GM12878 (cell line): ENCODE results near the gene DGKA. TPM values are rescaled to one million over a fixed set of nuclear protein-coding genes. Genes with fewer than 3 reads are reported as not detected.

Experiments
- ATAC-seq: fragments of 200-7000 bp; cut with Tn5 transposase; 3 replicates; pipeline ENCODE4 v1.9.1; 2020; ENCODE audit warnings: mild to moderate bottlenecking, moderate library complexity
- BruUV-seq: library from RNA; stranded (reverse); fragments of 400-500 nt; replicated peaks from 2 replicates; lab custom pipeline; 2021; lab: Mats Ljungman, UMichigan
- CTCF ChIA-PET: fragments of 300-600 bp; sonication (Branson Sonifier 250); formaldehyde crosslinking; extraction: SDS; loops from one replicate; lab custom pipeline; 2021; ENCODE audit warnings: inconsistent platforms; lab: Yijun Ruan, JAX
- POLR2A ChIA-PET: fragments of 350-600 bp; formaldehyde crosslinking; extraction: SDS; loops from one replicate; lab custom pipeline; 2021; ENCODE audit warnings: inconsistent platforms; lab: Charles Lee
- RAD21 ChIA-PET: fragments of 300-600 bp; sonication (Branson Sonifier 250); formaldehyde crosslinking; loops from one replicate; lab custom pipeline; 2023; ENCODE audit warnings: antibody characterized with exemption; ENCODE audit not compliant: unreplicated experiment; lab: Charles Lee
- SMC1A ChIA-PET: fragments of 300-600 bp; sonication (Branson Sonifier 250); formaldehyde crosslinking; loops from one replicate; lab custom pipeline; 2023; ENCODE audit not compliant: unreplicated experiment, uncharacterized antibody; lab: Charles Lee
- DNase-seq: peaks from one replicate; pipeline ENCODE4 v3.0.0-alpha.2; 2011; ENCODE audit warnings: low read depth, low spot score
- FAIRE-seq: peaks from 3 replicates; lab custom pipeline; 2011; peaks lifted over from hg19 to GRCh38; lab: Jason Lieb, UNC
- H2AFZ ChIP-seq: 2 replicates; pipeline ENCODE4 v1.6.0; 2011; ENCODE audit warnings: low read depth, low read length, control low read depth; ENCODE audit not compliant: control insufficient read depth
- H3K27ac ChIP-seq: 2 replicates; pipeline ENCODE4 v1.5.1; 2011; ENCODE audit warnings: control low read depth; ENCODE audit not compliant: control insufficient read depth, insufficient read depth
- H3K27me3 ChIP-seq, 2 experiments: replicated peaks in 1 of 2; 2 replicates each; pipeline versions ENCODE4 v1.6.0 to v1.6.1; 2011; ENCODE audit warnings: low read length in 1 of 2; ENCODE audit not compliant: control insufficient read depth in 2 of 2, insufficient read depth in 2 of 2
- H3K36me3 ChIP-seq, 2 experiments: 2 replicates each; pipeline ENCODE4 v1.5.1; 2011; ENCODE audit warnings: low read length in 1 of 2; ENCODE audit not compliant: control insufficient read depth in 2 of 2, insufficient read depth in 2 of 2
- H3K4me1 ChIP-seq: 2 replicates; pipeline ENCODE4 v1.6.1; 2011; ENCODE audit warnings: mild to moderate bottlenecking, low read length, moderate library complexity, mixed read lengths; ENCODE audit not compliant: control insufficient read depth, insufficient read depth
- H3K4me2 ChIP-seq: 2 replicates; pipeline ENCODE4 v1.6.0; 2011; ENCODE audit warnings: control low read depth; ENCODE audit not compliant: control insufficient read depth, insufficient read depth
- H3K4me3 ChIP-seq: fragments of 200-600 bp; sonication (generic); 2 replicates; pipeline ENCODE4 v1.5.1; 2016
- H3K79me2 ChIP-seq: 2 replicates; pipeline ENCODE4 v1.6.0; 2011; ENCODE audit warnings: low read length; ENCODE audit not compliant: control insufficient read depth, insufficient read depth
- H3K9ac ChIP-seq: 2 replicates; pipeline ENCODE4 v1.8.0; 2011; ENCODE audit warnings: low read length, control low read depth, mixed read lengths; ENCODE audit not compliant: control insufficient read depth, insufficient read depth
- H3K9me3 ChIP-seq: replicated peaks from 3 replicates; pipeline ENCODE4 v1.5.1; 2011; ENCODE audit warnings: mild to moderate bottlenecking, low read length; ENCODE audit not compliant: control insufficient read depth, insufficient read depth
- H4K20me1 ChIP-seq: 2 replicates; pipeline ENCODE4 v1.6.0; 2011; ENCODE audit not compliant: control insufficient read depth, insufficient read depth
- ASH2L ChIP-seq: fragments of 300-600, 200-600 bp; sonication (generic); IDR thresholded peaks from 2 replicates; pipeline ENCODE4 v1.6.1; 2017; ENCODE audit warnings: low read depth, mild to moderate bottlenecking, borderline replicate concordance
- CUX1 ChIP-seq: IDR thresholded peaks from 2 replicates; pipeline ENCODE4 v1.6.1; 2012; ENCODE audit warnings: improper control_type of control experiment, low read depth, low read length; ENCODE audit not compliant: insufficient replicate concordance
- E2F4 ChIP-seq: IDR thresholded peaks from 2 replicates; pipeline ENCODE4 v1.6.1; 2012; ENCODE audit warnings: low read depth, low read length, improper control_type of control experiment
- HDAC2 ChIP-seq: fragments of 200-600 bp; sonication (generic); IDR thresholded peaks from 2 replicates; pipeline ENCODE4 v1.6.1; 2017
- HDGF ChIP-seq: fragments of 450-650 bp; IDR thresholded peaks from 2 replicates; pipeline ENCODE4 v1.6.1; 2016; ENCODE audit warnings: antibody characterized with exemption
- MTA2 ChIP-seq: fragments of 450-650 bp; IDR thresholded peaks from 2 replicates; pipeline ENCODE4 v1.6.1; 2016; ENCODE audit warnings: low read depth, mild to moderate bottlenecking, moderate library complexity
- NBN ChIP-seq: fragments of 450-650 bp; IDR thresholded peaks from 2 replicates; pipeline ENCODE4 v1.6.1; 2016
- NR2C1 ChIP-seq: fragments of 450-650 bp; IDR thresholded peaks from 2 replicates; pipeline ENCODE4 v1.6.1; 2017; ENCODE audit warnings: antibody characterized with exemption, mild to moderate bottlenecking, moderate library complexity
- RUNX3 ChIP-seq: IDR thresholded peaks from 2 replicates; pipeline ENCODE4 v1.6.1; 2012; ENCODE audit warnings: low read length, inconsistent platforms
- SMAD5 ChIP-seq: IDR thresholded peaks from 2 replicates; pipeline ENCODE4 v1.6.1; 2016; ENCODE audit warnings: antibody characterized with exemption, low read depth
- SMARCA5 ChIP-seq: fragments of 450-650 bp; IDR thresholded peaks from 2 replicates; pipeline ENCODE4 v1.6.1; 2017; ENCODE audit warnings: mild to moderate bottlenecking
- ZBTB33 ChIP-seq: fragments of 450-650 bp; IDR thresholded peaks from 2 replicates; pipeline ENCODE4 v1.6.1; 2017; ENCODE audit warnings: mild to moderate bottlenecking
- WGBS: methylation state at CpG from one replicate; pipeline ENCODE4 v1.1.6; 2016; ENCODE audit warnings: low lambda C conversion rate; ENCODE audit not compliant: insufficient replicate concordance, insufficient coverage; ENCODE audit errors: missing lambda C conversion rate; 5-methylcytosine and 5-hydroxymethylcytosine counted together
- in situ Hi-C: fragments of 300-500 bp; cut with MboI; formaldehyde crosslinking; loops from 9 replicates; pipeline ENCODE4 v1.14.3; 2018; ENCODE audit warnings: mixed read lengths
- intact Hi-C: fragments of 100-400 bp; cut with micrococcal nuclease; formaldehyde crosslinking; loops from one replicate; pipeline ENCODE4 v1.14.2; 2022; ENCODE audit not compliant: unreplicated experiment
- polyA plus RNA-seq, 11 experiments: library from polyadenylated mRNA; depleted of rRNA in 4 of 11; unstranded in 6 of 11; stranded (reverse) in 5 of 11; fragments of >200 nt; fragmentation: Nextera tagmentation in 4 of 11; fragmentation: Illumina TruSeq in 1 of 11; extraction: Ambion mirVana in 4 of 11; extraction: Trizol in 1 of 11; gene quantifications; 1 replicate in 1 of 11; 2 replicates in 10 of 11; pipeline versions ENCODE4 v1.2.1 to v1.2.3, GENCODE V29; 2011 to 2016; ENCODE audit warnings: inconsistent platforms in 2 of 11, missing spikeins in 2 of 11, low read depth in 1 of 11
- total RNA-seq, 4 experiments: library from RNA; depleted of rRNA in 3 of 4; stranded (reverse); fragments of >200 nt in 3 of 4; fragmentation: Illumina TruSeq in 1 of 4; extraction: Trizol in 1 of 4; gene quantifications; 2 replicates each; pipeline versions ENCODE4 v1.2.1 to v1.2.3, GENCODE V29; 2013 to 2021

Gene DGKA
- total and polyA plus RNA-seq, 10 of the 15 experiments (the other 5 are each of a cell fraction or from before 2014, with no cell fraction given) = 14.0 to 65.5 (median 37.1) TPM

- no peak for TF ChIP-seq E2F4
- no peak for TF ChIP-seq ASH2L
- TF ChIP-seq SMAD5 = no peak
- no peak for TF ChIP-seq HDGF
- no peak for TF ChIP-seq RUNX3
Measured at GRCh38 chr12:55938826-55939501, 8.0 kb downstream of the DGKA start (continued).

GRCh38 chr12:55940065-55940732 lies 9.2 kb downstream of the DGKA start:
- SMC1A ChIA-PET = interaction anchor here (0.6 to 5.0 kb wide), 12 partner anchors 9 to 201 kb away, joined by 3 to 51 read pairs (median 4); partner anchors contain the start of genes DGKA, ORMDL2, PYM1 and SARNP
- Histone ChIP-seq H3K4me2 (peak overlapping the region; percentile 10), H3K36me3 (peaks cover 0 to 46% of the 10 kb centered on the region in 2 experiments), H2AFZ (peak overlapping the region; percentile 59), H3K4me3 (no peak overlapping the region), H3K27ac (no peak overlapping the region), H3K79me2 (no peaks in the 10 kb centered on the region), H3K27me3 (no peaks in the 10 kb centered on the region), H4K20me1 (no peaks in the 10 kb centered on the region), H3K9ac (no peak overlapping the region; the same call in 1 of the 2 replicates), H3K9me3 (no peaks in the 10 kb centered on the region), H3K4me1 (peaks cover 10% of the 10 kb centered on the region)
- CTCF ChIA-PET = interaction anchor here (0.6 to 6.1 kb wide), 37 partner anchors 9 to 1702 kb away, joined by 3 to 80 read pairs (median 4); partner anchors contain the start of genes DGKA, DNAJC14, GDF11 and MYL6
- ATAC-seq = peak; percentile 100
- in situ Hi-C loops = loop anchor here (5.0 kb wide), 1 partner anchor 203 kb away; no protein-coding TSS in a partner anchor
- intact Hi-C loops = loop anchor here (1.0 kb wide), 1 partner anchor 202 kb away; no protein-coding TSS in a partner anchor
- POLR2A ChIA-PET = interaction anchor here (0.8 to 1.5 kb wide), 6 partner anchors 14 to 202 kb away, joined by 3 to 6 read pairs (median 4); partner anchors contain the start of gene RAB5B
- FAIRE-seq = peak; percentile 35
- DNase-seq = peak; percentile 60
- WGBS = 23% methylated on average over 18 of the region's 18 CpGs
- BruUV-seq = no TSS peak
- RAD21 ChIA-PET = interaction anchor here (0.6 to 5.0 kb wide), 18 partner anchors 9 to 217 kb away, joined by 3 to 43 read pairs (median 5); partner anchors contain the start of genes CD63, DGKA, DNAJC14 and ORMDL2
- no peak for TF ChIP-seq ZBTB33
- no peak for TF ChIP-seq NR2C1
- TF ChIP-seq CUX1 = no peak
- TF ChIP-seq NBN = peak; percentile 72
- TF ChIP-seq MTA2 = no peak
- 0 out of 2 replicates have a peak, but pooled peaks have one; percentile 63 for TF ChIP-seq SMARCA5
- no peak for TF ChIP-seq HDAC2
